Occipital lobe (tissue), 2 donors: ENCODE results near the gene WDR49. TPM values are rescaled to one million over a fixed set of nuclear protein-coding genes. Genes with fewer than 3 reads are reported as not detected.

Source experiments
- DNase-seq: peaks from one replicate; lab custom pipeline; 2025; lab: John Stamatoyannopoulos, UW
- total RNA-seq: library from RNA; depleted of rRNA; stranded (reverse); fragments of >200 nt; gene quantifications from one replicate; pipeline ENCODE4 v1.2.3, GENCODE V29; 2014

WDR49 gene
- 21.4 TPM for total RNA-seq

GRCh38 chr3:167653760-167654159 is at the start of gene WDR49:
WDR49 (minus strand) TSS chr3:167653942; CDS start chr3:167653425, 517 bp downstream.
- DNase-seq, result no peak

DNA sequence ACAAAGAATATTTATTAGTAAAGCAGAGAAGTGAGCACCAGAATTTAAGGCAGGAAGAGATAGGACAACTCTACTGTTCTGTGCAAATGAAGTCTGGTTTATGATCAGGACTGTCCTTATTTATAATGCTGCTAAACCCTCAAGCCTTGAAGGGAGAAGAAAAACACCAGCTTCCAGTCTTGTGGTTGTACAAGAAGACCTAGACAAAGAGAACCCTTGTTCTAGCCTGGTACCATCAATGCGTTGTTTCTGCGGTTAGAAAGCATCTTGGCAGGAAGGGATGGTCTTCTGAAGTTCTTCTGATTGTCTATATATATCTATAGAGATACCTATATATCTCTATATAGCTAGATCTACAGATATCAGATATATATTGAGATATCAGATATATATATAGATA is 47.2 kb upstream of the WDR49 start:
- DNase-seq, result no peak

GRCh38 chr3:167700046-167700445 is 46.3 kb upstream of the WDR49 start:
- no peak for DNase-seq

DNA sequence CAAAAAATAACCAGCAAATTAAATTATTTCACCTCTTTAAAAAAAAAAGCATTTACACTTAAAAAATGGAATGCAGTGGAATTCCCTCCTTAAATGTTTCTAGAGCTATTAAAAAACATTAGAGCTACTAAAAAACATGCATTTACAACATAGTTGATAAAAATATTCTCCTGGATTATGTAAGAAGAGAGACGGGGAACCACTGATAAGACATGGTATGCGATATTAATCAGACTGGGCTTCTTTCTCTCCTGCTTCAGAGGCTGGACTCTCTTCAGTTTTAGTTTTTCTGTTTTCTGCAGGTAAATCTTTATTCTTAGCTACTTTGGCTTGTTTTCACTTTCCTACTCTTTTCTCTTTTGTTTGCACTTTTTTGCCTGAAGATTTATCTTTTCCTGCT is 40.4 kb upstream of the WDR49 start:
- DNase-seq, result no peak

DNA sequence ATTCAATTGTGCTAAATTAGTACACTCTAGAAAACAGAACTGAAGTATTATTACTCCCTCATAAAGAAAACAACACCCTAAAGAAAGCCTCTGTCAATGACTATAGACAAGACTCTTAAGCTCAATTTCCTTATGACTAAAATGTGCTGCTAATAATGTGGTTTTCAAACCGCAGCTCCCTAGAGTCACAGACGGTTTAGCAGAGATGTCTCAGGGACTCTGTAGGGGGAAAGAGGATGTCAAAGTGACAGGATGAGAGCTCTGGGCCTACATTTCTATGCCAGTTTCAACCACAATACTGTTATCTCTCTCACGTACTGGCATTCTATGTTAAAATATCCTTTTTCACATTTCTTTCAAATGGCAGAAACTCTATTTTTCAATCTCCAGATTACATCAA is 37.6 kb upstream of the WDR49 start:
- DNase-seq, result no peak

- no peak for DNase-seq
Observed at GRCh38 chr3:167684388-167684993, 30.7 kb upstream of the WDR49 start.

DNA sequence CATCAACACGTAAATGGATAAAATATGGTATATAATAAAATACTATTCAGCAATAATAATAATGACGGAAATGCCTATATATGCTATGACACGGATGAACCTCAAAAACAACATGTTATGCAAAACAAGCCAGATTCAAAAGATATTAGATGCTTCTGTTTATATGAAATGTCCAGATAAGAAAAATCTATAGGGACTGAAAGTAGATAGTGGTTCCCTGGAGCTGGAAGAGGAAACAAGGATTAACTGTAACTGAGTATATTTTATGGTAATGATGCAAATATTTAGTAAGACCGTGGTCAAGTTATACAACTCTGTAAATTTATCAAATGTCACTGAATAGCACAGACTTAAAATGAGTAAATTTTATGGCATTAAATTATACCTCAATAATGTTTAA is 25.8 kb upstream of the WDR49 start:
- no peak for DNase-seq

DNA sequence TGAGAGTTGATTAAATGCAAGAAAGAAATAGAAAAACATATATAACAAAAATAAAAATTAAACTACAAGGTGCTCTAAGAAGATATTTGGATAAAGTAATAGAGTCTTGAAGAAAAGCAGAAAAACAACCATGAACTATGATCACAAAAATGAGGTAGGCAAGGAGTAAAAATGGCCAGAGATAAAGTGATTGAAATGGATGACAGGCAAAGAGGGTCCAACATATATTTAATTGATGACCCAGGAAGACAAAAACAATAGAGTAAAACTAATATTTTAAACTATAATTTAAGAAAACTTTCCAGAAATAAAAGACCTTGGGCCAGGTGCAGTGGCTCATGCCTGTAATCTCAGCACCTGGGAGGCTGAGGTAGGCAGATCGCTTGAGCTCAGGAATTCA is 22.1 kb upstream of the WDR49 start:
- DNase-seq, result no peak

DNA sequence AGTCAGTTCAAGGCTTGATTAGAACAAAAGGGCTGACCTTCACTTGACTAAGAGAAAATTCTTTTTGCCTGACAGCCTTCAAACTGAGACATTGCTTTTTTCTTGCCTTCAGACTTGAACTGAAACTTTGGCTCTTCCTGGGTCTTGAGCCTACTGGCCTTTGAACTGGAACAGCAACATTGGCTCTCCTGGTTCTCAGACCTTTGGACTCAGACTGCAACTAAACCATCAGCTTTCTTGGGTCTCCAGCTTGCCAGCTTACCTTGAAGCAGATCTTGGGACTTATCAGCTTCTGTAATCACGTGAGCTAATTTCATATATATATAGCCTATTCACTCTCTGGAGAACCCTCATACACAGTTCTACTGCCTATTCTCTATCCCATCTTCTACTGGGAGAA is 19.5 kb upstream of the WDR49 start:
- DNase-seq, result no peak

- DNase-seq, result no peak
Observed at GRCh38 chr3:167671878-167672427, 18.2 kb upstream of the WDR49 start.

DNA sequence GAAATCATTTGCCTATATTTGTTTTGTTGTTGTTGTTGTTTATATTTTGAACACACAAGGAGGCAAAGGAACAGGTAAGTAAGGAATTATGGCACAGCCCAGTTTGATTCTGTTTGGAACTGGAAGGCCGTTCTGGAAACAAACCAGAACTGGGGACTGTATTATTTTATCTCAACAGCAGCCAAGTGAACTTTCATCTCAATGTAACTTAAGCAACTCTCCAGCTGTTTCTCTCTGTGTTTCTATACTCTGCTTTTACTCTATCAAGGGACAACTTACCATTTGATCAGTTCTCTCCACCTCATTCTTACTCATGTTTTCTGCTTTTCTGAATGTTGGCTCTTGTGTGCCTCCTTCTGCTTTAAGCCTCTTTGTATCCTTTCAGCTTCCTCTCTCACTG is 16.0 kb upstream of the WDR49 start:
- no peak for DNase-seq

DNA sequence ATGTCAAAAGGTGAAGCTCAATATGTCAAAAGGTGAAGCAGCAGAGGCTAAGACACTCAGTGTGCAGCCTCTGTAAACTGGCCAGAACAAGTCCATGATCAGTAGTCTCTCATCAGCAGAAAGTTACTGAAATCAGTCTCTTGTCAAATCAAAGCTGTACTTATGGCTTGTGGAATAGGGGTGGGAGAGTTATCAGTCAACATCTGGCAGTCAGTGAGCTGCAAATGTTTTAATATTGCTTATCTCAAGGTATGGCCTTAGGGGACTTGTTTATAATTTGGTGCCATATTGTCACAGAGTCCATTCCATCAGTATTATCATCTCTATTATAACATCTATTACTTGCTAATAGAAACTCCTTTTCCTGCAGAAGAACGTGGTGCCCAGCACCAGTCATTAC is 14.9 kb upstream of the WDR49 start:
- DNase-seq, result no peak

GRCh38 chr3:167666563-167666962 is 12.8 kb upstream of the WDR49 start:
- no peak for DNase-seq

DNA sequence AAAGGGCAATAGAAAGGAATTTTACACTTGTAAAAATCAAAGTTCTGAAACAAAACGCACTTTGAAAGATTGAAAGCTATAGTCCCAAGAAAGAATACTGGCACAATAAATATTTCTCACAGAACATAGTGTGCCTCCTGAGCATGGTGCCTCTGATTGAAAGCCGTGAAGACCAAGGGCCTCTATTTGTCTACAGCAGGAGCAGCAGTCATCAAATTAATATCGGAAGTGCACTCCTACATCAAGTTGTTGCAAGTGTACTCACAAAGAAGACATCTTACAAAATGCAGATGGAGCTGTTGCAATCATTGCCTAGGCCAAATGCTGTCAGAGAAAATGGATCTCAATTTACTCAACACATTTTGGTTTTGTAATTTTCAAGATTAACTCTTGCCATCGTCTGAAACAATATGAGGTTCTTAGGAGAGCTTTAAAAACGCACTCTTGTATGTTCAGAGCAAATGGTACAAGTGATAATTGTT is 9.2 kb upstream of the WDR49 start:
- no peak for DNase-seq

DNA sequence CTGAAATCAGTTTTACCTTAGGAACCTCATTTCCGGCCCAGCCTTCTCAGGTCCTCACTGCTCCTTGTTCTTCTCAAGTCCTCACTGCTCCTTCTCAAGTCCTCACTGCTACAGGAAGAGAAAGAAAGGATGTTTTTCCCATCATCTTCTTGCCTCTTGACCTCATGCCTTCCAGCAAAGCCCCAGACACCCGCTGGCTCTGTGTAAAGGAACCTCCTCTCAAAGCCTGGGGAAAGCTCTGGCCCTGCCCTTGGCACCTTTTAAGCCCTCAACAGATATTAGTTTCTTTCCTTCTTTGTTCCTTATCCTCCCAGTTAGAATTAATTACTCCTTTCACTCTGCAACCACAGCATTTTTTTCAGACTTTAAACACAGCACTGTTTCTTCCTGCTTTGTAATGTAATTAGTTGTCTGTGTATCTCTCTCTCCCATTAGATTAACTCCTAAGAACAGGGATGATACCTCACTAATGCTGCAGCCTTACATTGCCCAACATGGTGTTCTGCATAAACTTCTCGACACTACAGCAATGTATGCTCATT is 4.0 kb upstream of the WDR49 start:
- no peak for DNase-seq

- DNase-seq, result no peak
Observed at GRCh38 chr3:167656821-167657220, 3.1 kb upstream of the WDR49 start.

- no peak for DNase-seq
Observed at GRCh38 chr3:167653155-167653554, 587 bp downstream of the WDR49 start.

- no peak for DNase-seq
Observed at GRCh38 chr3:167651826-167652225, 1.9 kb downstream of the WDR49 start.

DNA sequence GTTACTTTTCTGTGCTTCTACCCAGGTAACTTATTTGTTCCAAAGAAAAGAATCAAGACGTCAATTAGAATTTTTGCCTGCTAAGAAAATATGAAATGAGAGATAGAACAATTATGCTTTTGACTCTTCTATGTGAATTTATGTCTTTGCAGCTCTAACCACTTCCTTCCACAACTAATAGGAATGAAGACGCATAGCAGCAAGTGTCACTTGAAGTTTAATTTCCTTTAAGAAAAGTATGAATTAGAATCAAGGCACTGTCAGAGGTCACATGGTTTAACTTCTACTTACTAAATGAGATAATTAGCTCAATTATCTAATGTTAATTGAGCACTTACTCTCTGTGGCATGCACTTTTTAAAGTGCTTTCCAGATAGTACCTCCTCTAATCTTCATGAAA is 3.3 kb downstream of the WDR49 start:
- DNase-seq, result no peak

DNA sequence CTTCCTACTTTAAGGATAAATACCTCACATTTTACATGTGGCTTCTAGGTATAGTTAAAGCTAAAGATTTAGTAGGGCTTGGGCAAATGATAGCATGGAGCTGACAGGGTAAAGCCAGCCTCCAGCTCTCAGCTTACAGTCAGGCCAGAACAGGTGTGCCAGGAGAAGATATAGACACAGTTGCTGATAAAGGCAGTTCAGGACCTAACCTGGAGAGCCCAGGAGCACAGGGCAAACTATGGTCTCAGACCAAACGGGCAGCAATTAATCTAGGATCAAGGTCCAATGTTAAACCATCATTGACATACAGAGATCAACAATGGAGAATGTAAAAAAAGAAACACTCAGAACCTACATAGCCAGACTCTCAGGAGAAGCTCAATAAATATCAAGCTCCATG is 4.0 kb downstream of the WDR49 start:
- no peak for DNase-seq

DNA sequence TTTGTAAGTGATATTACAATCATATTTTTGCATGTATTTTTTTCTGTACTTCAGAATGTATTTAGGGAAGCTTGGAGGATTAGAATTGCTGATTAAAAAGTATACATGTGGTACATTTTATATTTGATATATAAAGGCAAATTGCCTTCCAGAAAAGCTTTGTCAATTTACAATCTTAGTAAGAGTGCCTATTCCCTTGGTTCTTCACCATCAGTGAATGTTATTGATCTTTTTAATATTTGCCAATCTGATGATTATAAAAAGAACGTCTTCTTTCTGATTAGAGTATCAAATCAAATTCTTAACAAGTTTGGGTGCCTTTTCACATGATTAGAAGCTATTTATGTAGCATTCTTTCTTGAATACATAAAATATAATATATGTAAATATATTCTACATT is 9.1 kb downstream of the WDR49 start:
- DNase-seq, result no peak

GRCh38 chr3:167631471-167631870 is 22.3 kb downstream of the WDR49 start:
- no peak for DNase-seq

- DNase-seq, result no peak
Observed at GRCh38 chr3:167626490-167626889, 27.3 kb downstream of the WDR49 start.
